Lung (tissue), 12 donors: ENCODE measurements around the gene G6PC2. TPM values are rescaled to one million over a fixed set of nuclear protein-coding genes. Genes with fewer than 3 reads are reported as not detected.

Experiments
- ATAC-seq: fragments of 200-7000 bp; cut with Tn5 transposase; one replicate; pipeline ENCODE4 v1.9.1; 2020; ENCODE audit warnings: moderate number of reproducible peaks; ENCODE audit not compliant: insufficient read depth, low FRiP score
- DNase-seq, 3 donors: peaks; one replicate each; pipeline ENCODE4 v3.0.0-alpha.2; 2013 to 2017
- H3K27ac ChIP-seq, 2 donors: one replicate each; pipeline ENCODE4 v1.5.1; 2013; ENCODE audit warnings: mild to moderate bottlenecking in 2 of 2, moderate library complexity in 2 of 2, control low read depth in 1 of 2, inconsistent platforms in 1 of 2, low read depth in 1 of 2, low read length in 1 of 2
- H3K27me3 ChIP-seq, 3 donors: one replicate each; pipeline ENCODE4 v1.5.1; 2013; ENCODE audit warnings: low read length in 2 of 3; ENCODE audit not compliant: control insufficient read depth in 3 of 3, insufficient read depth in 3 of 3
- H3K36me3 ChIP-seq, 4 donors: one replicate each; pipeline ENCODE4 v1.5.1; 2013; ENCODE audit warnings: low read length in 4 of 4, mild to moderate bottlenecking in 1 of 4, moderate library complexity in 1 of 4; ENCODE audit not compliant: control insufficient read depth in 4 of 4, insufficient read depth in 4 of 4
- H3K4me1 ChIP-seq, 5 donors: one replicate each; pipeline ENCODE4 v1.5.1; 2013; ENCODE audit warnings: low read length in 5 of 5, mild to moderate bottlenecking in 2 of 5, moderate library complexity in 1 of 5; ENCODE audit not compliant: control insufficient read depth in 5 of 5, insufficient read depth in 5 of 5
- H3K4me3 ChIP-seq: one replicate; pipeline ENCODE4 v1.5.1; 2013; ENCODE audit warnings: mild to moderate bottlenecking, control low read depth, moderate library complexity
- H3K9ac ChIP-seq, 2 donors: one replicate each; pipeline ENCODE4 v1.5.1; 2013; ENCODE audit warnings: low read length in 2 of 2, control low read depth in 1 of 2; ENCODE audit not compliant: insufficient read depth in 1 of 2
- H3K9me3 ChIP-seq, 4 donors: one replicate each; pipeline ENCODE4 v1.5.1; 2013; ENCODE audit warnings: low read length in 3 of 4, mild to moderate bottlenecking in 1 of 4, moderate library complexity in 1 of 4; ENCODE audit not compliant: control insufficient read depth in 4 of 4, insufficient read depth in 3 of 4
- WGBS, 2 donors: extraction: QIAGEN DNeasy Blood & Tissue Kit; methylation state at CpG; one replicate each; pipeline ENCODE4 v1.1.7; 2013; 5-methylcytosine and 5-hydroxymethylcytosine counted together
- polyA plus RNA-seq, 2 donors: library from polyadenylated mRNA; stranded (reverse); fragments of 200-250 nt; gene quantifications; one replicate each; pipeline ENCODE4 v1.2.1, GENCODE V29; 2013
- total RNA-seq, 2 donors: library from RNA; depleted of rRNA in 1 of 2; stranded (reverse); fragments of >200 nt in 1 of 2; gene quantifications; one replicate each; pipeline ENCODE4 v1.2.1, GENCODE V29; 2014 to 2021
- TF ChIP-seq, protein P1 (sequence below): IDR thresholded peaks from 2 replicates; pipeline ENCODE4 v1.5.1; 2012; ENCODE audit warnings: mild to moderate bottlenecking; ENCODE audit errors: control extremely low read depth, extremely low read depth
- donor health status: control.
- donor health status: control.
- donor health status: Bipolar disorder and iron deficiency.
- donor health status: healthy.
- donor health status: DM: yes; HTN: yes; CAD: no.

G6PC2 gene
- total and polyA plus RNA-seq, 4 donors, result 0.01 to 0.37 (median 0.08) TPM; not detected in 1

DNA sequence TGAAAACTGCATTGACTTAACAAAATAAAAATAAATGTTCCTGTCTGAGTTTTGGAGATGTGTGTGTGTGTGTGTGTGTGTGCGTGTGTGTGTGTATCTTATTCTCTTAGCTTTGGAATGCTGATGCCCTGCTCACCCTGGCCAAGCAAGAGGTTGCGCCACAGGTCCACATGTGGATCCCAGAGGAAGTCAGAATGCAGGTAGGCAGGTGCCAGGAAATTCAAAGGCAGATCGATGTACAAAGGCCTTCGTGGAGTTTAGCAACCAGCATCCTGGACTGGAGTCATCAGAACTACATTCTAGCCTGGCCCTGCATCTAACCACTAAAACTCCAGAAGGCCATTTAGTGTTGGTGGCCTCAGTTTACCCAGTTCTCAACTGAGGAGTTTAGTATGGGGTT, 12.4 kb downstream of the G6PC2 start:
- Histone ChIP-seq H3K9ac (no peak overlapping the region), H3K27me3 (peaks cover 0 to 10% (median 8%) of the 10 kb centered on the region in 3 donors), H3K4me1 (no peaks in the 10 kb centered on the region), H3K27ac (no peak overlapping the region), H3K4me3 (no peak overlapping the region), H3K36me3 (no peaks in the 10 kb centered on the region), H3K9me3 (no peaks in the 10 kb centered on the region)
- 74 to 90% methylated on average over 4 of the region's 4 CpGs for WGBS, 2 donors
- TF ChIP-seq, protein P1, sequence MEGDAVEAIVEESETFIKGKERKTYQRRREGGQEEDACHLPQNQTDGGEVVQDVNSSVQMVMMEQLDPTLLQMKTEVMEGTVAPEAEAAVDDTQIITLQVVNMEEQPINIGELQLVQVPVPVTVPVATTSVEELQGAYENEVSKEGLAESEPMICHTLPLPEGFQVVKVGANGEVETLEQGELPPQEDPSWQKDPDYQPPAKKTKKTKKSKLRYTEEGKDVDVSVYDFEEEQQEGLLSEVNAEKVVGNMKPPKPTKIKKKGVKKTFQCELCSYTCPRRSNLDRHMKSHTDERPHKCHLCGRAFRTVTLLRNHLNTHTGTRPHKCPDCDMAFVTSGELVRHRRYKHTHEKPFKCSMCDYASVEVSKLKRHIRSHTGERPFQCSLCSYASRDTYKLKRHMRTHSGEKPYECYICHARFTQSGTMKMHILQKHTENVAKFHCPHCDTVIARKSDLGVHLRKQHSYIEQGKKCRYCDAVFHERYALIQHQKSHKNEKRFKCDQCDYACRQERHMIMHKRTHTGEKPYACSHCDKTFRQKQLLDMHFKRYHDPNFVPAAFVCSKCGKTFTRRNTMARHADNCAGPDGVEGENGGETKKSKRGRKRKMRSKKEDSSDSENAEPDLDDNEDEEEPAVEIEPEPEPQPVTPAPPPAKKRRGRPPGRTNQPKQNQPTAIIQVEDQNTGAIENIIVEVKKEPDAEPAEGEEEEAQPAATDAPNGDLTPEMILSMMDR, result no peak
- no peak for ATAC-seq
- no peak for DNase-seq

DNA sequence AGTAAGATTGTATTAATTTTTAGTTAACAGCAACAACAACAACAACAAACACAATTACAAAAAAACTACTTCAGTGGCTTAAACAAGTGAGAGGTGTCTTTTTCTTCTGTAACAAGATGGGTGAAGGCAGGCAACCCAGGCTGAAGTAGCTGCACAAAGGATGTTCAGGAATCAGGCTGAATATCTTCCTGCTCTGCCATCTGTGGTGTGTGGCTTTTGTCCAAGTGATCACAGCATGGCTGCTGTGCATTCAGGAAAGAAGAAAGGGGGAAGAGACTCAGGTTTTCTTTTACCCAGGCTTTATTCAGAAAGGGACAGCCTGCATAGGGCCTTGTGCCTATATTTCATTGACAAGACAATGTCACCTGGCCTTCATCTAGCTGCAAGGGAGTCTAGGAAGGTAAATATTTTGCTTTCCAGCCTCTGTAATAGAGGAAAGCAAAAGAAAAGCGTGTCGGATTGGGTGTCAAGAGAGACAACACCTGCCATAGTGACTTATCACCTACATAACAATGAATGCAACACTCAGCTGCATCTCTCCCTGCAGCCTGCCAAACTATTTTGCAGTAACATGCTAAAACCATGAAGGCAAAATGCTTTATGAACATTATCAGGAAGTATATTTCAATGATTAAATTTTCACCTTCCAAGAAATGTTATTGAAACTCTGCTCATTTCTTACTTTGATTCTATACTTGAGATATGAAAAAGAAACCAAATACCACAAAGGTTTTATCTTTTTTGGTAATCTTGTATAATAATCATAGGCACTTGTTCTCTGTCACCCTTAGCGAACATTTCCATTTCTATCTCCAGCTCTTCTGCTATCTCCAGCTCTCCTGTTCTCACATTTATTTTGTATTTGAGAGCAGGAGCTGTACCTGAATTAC, 14.6 kb downstream of the G6PC2 start:
- no peak for DNase-seq
- no peak for ATAC-seq
- TF ChIP-seq, protein P1, result no peak

DNA sequence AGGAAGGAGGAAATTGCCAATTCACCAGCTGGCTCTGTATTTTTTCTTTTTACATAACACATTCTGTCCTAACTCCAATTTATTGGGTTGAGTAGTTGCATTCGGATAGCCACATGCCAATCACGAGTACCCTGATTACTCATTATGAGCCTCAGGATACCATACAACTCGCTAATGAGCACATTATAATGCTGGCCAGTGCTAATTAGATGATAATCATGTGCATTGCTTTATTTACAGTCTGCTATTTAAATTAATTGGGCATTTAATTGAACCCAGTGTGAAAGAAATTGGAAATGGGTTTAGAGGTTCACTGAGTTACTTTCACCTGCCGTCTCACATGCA, 15.2 kb downstream of the G6PC2 start:
- H3K4me3 ChIP-seq, result no peak overlapping the region
- 89 to 90% methylated on average over 4 of the region's 4 CpGs for WGBS, 2 donors
- TF ChIP-seq, protein P1, result no peak
- ATAC-seq, result no peak
- H3K9ac ChIP-seq, result no peak overlapping the region
- H3K4me1 ChIP-seq, result no peaks in the 10 kb centered on the region
- DNase-seq, result no peak
- H3K9me3 ChIP-seq, result no peaks in the 10 kb centered on the region
- H3K27ac ChIP-seq, result no peak overlapping the region
- H3K27me3 ChIP-seq, result peaks cover 0 to 10% (median 8%) of the 10 kb centered on the region in 3 donors
- H3K36me3 ChIP-seq, result no peaks in the 10 kb centered on the region

More for the DNA sequence above, 14.6 kb downstream of the G6PC2 start:
- H3K4me1 ChIP-seq, result no peaks in the 10 kb centered on the region
- H3K27ac ChIP-seq, result no peak overlapping the region
- no peak overlapping the region for H3K4me3 ChIP-seq
- no peak overlapping the region for H3K9ac ChIP-seq
- 94 to 99% methylated on average over 3 of the region's 3 CpGs for WGBS, 2 donors
- H3K9me3 ChIP-seq, result no peaks in the 10 kb centered on the region
- peaks cover 0 to 10% (median 8%) of the 10 kb centered on the region in 3 donors for H3K27me3 ChIP-seq
- H3K36me3 ChIP-seq, result no peaks in the 10 kb centered on the region
